H1 (cell line): ENCODE measurements around the gene ATP6V1A. TPM values are rescaled to one million over a fixed set of nuclear protein-coding genes. Genes with fewer than 3 reads are reported as not detected.

Experiments used
- EP300 ChIP-seq, 2 experiments: IDR thresholded peaks; 1 replicate in 1 of 2; 2 replicates in 1 of 2; pipeline ENCODE4 v1.6.1; 2011 to 2012; ENCODE audit warnings: low read depth in 2 of 2, low read length in 2 of 2, mild to moderate bottlenecking in 2 of 2, borderline replicate concordance in 1 of 2, inconsistent platforms in 1 of 2, moderate library complexity in 1 of 2
- polyA plus RNA-seq, 7 experiments: library from polyadenylated mRNA; depleted of rRNA in 3 of 7; stranded (reverse) in 5 of 7; unstranded in 2 of 7; fragments of >200 nt in 5 of 7; fragments of 200-250 nt in 2 of 7; gene quantifications; 1 replicate in 5 of 7; 2 replicates in 1 of 7; 4 replicates in 1 of 7; pipeline versions ENCODE4 v1.2.1 to v1.2.3, GENCODE V29; 2011 to 2013; ENCODE audit warnings: missing spikeins in 2 of 7, mixed read lengths in 2 of 7
- total RNA-seq: library from RNA; stranded (reverse); fragmentation: NEBNext Ultra II Directional; extraction: Animal tissue kit (Norgen Biotek cat#: 25700); gene quantifications from 2 replicates; pipeline ENCODE4 v1.2.1, GENCODE V29; 2021

Gene ATP6V1A
- total and polyA plus RNA-seq, 2 of the 8 experiments (the other 6 are each of a cell fraction or from before 2014, with no cell fraction given) = 15.4 to 90.9 TPM

GRCh38 chr3:113819866-113820265, 73.0 kb downstream of the ATP6V1A start (continued):
- TF ChIP-seq EP300 (IDR thresholded peaks at IDR 0.05; ENCODE audit: borderline replicate concordance in 1 of 2, low read depth in 2 of 2, low read length in 2 of 2) = no peak
